ENCODE measurements around the gene TPP1. TPM values are rescaled to one million over a fixed set of nuclear protein-coding genes. Genes with fewer than 3 reads are reported as not detected.

Gene TPP1
- polyA plus RNA-seq, 3 donors: 18.7 to 49.0 (median 39.9) TPM

- 6 to 16% (median 13%) methylated on average over 3 of the region's 3 CpGs for WGBS, 3 donors
- H3K27ac ChIP-seq (ENCODE audit: low read depth, low read length): no peak overlapping the region
These were observed 14.4 kb downstream of the TPP1 start for GRCh38 chr11:6604790-6605189.

GRCh38 chr11:6604081-6604626, 15.1 kb downstream of the TPP1 start:
- peak overlapping the region; percentile 48 for H3K27ac ChIP-seq (ENCODE audit: low read depth, low read length)
- WGBS, 3 donors: 0 to 1% (median 1%) methylated on average over 20 of the region's 20 CpGs

GRCh38 chr11:6603287-6604080, 15.7 kb downstream of the TPP1 start, which contains the start of the genes ILK and RRP8:
Gene ILK (plus strand): TSS chr11:6603774. CDS start chr11:6604272, 498 bp downstream.
Gene RRP8 (minus strand): TSS chr11:6603616. CDS start chr11:6603502, 114 bp downstream.
- WGBS, 3 donors: 1% methylated on average over 63 to 72 of the region's 72 CpGs
- H3K27ac ChIP-seq (ENCODE audit: low read depth, low read length): peak within 1 kb of the TSS; percentile 48

DNA sequence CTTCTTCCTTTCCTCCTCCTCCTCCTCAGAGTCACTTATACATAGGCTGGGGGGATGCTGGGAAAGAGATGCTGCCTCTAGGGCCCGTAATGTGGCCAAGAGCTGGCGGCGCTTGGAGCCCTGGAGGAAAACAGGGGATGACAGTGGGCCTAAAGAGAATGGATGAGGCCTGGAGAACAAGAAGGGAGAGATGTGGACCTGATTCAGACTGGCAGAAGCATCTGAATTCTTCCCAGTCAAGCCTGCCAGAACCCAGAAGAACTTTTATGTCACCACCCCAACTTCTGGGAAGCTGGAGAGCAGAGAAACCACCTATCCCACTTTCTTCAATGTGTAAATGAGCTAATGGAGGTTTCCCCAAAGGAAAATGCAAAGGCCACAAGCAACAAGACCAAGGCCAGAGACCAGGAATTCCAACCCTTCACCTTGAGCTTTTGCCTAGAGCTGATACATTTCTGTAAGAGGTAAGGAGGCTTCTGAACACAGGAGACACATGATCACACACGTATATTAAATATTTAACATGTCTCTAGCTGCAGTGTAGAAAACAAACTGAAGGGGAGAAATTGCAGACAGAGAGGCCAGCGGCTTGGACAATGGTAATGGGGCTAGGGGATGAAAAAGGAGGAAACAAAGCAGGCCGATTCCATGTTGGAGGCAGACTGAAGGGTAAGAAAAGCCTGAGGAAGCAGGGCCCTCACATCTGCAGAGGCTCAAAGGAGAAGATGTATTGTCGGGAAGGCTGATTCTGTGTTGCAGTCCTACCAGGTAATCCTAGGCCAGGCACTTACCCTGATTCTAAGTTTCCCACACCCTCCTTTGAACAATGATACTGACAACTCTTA, 16.9 kb downstream of the TPP1 start:
- H3K27ac ChIP-seq (ENCODE audit: low read depth, low read length): no peak overlapping the region
- WGBS, 3 donors: 49 to 54% (median 51%) methylated on average over 7 of the region's 7 CpGs

DNA sequence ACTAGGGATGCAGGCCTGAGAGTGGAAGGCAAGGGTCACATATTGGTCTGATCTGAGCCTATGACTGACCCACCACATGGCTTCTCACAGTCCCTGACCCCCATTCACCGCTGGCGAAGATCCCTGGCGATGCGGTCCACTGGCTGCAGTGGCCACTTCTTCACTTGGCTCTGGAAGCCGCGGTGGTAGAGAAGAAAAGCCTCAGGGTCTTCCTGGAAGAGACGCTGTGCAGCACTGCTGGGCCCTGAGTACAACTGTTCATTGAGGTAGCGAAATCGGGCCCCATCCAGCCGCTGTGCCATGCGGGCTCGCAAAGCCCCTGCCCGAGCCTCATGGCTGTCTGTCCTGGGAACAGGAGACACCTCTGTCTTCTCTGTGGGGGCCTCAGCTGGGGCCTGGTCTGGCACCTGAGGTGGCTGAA, 18.2 kb downstream of the TPP1 start:
- H3K27ac ChIP-seq (ENCODE audit: low read depth, low read length): no peak overlapping the region
- 97 to 98% (median 98%) methylated on average over 13 of the region's 13 CpGs for WGBS, 3 donors

- 80 to 95% (median 86%) methylated on average over 2 of the region's 2 CpGs for WGBS, 3 donors
- H3K27ac ChIP-seq (ENCODE audit: low read depth, low read length): no peak overlapping the region
These were observed 19.3 kb downstream of the TPP1 start for GRCh38 chr11:6599881-6600390.

GRCh38 chr11:6599449-6599848, 19.8 kb downstream of the TPP1 start:
- H3K27ac ChIP-seq (ENCODE audit: low read depth, low read length): no peak overlapping the region
- 83 to 85% (median 83%) methylated on average over 1 of the region's 1 CpG for WGBS, 3 donors

- no peak overlapping the region for H3K27ac ChIP-seq (ENCODE audit: low read depth, low read length)
- 95 to 96% (median 95%) methylated on average over 3 of the region's 3 CpGs for WGBS, 3 donors
These were observed 20.7 kb downstream of the TPP1 start for GRCh38 chr11:6598555-6598954.

- WGBS, 3 donors: 57 to 60% (median 59%) methylated on average over 5 of the region's 5 CpGs
- H3K27ac ChIP-seq (ENCODE audit: low read depth, low read length): no peak overlapping the region
These were observed 22.9 kb downstream of the TPP1 start for GRCh38 chr11:6596239-6596877.

DNA sequence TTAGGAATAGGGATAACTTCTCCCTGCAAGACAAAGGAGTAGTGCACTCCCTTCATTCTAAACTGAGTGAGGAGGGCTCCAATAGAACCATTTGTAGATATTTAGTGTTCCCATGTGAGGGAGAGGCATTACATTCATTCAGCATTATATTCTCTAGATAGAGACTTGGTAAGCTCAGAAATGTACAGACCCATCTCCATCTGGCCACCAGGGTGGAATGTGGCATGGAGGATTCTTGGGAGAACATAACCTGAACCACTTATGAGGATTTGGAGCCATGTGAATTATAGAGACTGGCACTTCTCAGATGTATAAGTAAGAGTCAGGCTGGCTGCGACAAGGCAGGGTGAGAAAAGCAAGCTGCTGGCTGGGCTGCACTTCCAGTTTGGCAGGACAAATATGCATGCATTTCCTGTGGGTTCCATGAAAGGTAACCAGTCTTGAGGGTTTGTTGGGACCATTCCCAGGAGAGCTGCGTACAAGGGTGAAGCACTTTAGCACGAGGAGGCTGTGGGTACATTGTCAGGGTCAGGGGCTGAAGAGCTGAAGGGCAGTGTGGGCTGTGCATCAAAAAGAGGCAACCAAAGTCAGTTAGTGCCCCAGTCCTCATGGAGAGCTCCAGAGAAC, 25.0 kb downstream of the TPP1 start:
- no peak overlapping the region for H3K27ac ChIP-seq (ENCODE audit: low read depth, low read length)
- 76 to 90% (median 86%) methylated on average over 3 of the region's 3 CpGs for WGBS, 3 donors

GRCh38 chr11:6588018-6588417, 31.2 kb downstream of the TPP1 start:
- no peak overlapping the region for H3K27ac ChIP-seq (ENCODE audit: low read depth, low read length)
- 97 to 100% (median 99%) methylated on average over 1 of the region's 1 CpG for WGBS, 3 donors

DNA sequence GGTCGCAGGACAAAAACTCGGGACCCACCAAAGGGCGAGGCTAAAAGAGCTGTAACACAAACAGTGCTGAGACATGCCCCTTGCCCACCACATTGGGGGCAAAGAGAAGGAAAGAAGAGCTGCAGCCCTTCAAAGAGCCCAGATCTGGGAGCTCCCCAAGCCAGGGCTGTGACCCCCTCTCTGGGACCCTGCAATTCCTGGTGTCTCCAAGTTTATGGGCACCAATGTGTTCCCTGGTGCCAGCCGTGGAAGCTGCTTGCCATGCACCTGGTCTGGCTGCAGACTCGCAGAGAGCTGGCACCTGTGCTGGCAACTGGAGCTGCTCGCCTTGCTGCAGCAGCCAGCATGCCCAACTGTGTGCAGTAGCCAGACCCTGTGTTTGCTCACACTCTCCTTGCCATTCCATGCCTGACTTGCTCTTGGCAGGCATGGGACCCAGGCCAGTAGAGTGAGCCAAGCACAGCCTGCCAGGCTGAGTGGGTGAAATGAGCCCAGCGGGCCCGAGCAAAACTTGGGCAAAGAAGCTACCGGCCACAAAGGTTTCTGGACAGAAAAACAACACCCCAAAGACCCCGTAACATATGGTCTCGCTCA, 31.8 kb downstream of the TPP1 start:
- WGBS, 3 donors: 64 to 93% (median 89%) methylated on average over 11 of the region's 11 CpGs
- H3K27ac ChIP-seq (ENCODE audit: low read depth, low read length): no peak overlapping the region

- 87 to 92% (median 88%) methylated on average over 25 of the region's 25 CpGs for WGBS, 3 donors
- no peak overlapping the region for H3K27ac ChIP-seq (ENCODE audit: low read depth, low read length)
These were observed 32.5 kb downstream of the TPP1 start for GRCh38 chr11:6586434-6587359.

DNA sequence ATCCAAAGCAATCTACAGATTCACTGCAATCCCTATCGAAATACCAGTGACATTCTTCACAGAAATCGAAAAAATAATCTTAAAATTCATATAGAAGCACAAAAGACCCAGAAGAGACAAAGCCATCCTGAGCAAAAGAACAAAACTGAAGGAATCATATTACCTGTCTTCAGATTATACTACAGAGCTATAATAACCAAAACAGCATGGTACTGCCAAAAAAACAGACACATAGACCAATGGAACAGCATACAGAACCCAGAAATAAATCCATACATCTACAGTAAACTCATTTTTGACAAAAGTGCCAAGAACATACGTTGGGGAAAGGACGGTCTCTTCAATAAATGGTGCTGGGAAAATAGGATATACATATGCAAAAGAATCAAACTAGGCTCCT, 34.7 kb downstream of the TPP1 start:
- H3K27ac ChIP-seq (ENCODE audit: low read depth, low read length): no peak overlapping the region
- 96 to 98% (median 97%) methylated on average over 4 of the region's 4 CpGs for WGBS, 3 donors

DNA sequence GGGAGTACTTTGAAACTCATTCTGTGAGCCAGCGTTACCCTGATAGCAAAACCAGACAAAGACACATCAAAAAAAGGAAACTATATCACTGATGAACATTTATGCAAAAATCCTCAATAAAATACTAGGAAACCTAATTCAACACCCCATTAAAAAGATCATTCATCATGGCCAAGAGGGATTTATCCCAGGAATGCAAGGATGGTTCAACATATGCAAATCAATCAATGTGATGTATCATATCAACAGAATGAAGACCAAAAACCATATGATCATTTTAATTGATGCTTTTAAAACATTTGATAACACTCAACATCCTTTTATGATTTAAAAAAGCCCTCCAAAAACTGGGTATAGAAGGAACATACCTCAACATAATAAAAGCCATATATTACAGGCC, 35.6 kb downstream of the TPP1 start:
- no peak overlapping the region for H3K27ac ChIP-seq (ENCODE audit: low read depth, low read length)
- 95 to 97% (median 97%) methylated on average over 1 of the region's 1 CpG for WGBS, 3 donors

DNA sequence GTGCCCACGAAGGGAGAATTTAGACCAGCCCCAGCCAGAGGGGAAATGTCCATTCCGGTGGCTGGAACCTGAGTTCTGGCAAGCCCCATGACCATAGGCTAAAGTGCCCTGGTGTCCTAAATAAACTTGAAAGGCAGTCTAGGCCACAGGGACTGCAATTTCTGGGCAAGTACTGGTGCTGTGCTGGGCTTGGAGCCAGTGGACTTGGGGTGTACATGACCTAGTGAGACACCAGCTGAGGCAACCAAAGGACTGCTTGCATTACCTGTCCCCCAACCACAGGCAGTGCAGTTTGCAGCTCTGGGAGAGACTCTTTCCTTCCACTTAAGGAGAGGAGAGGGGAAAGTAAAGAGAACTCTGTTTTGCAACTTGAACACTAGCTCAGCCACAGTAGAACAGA, 39.5 kb downstream of the TPP1 start:
- no peak overlapping the region for H3K27ac ChIP-seq (ENCODE audit: low read depth, low read length)
- WGBS, 3 donors: 79 to 93% (median 80%) methylated on average over 2 of the region's 2 CpGs

- H3K27ac ChIP-seq (ENCODE audit: low read depth, low read length): no peak overlapping the region
- WGBS, 3 donors: 85 to 91% (median 90%) methylated on average over 1 of the region's 1 CpG
These were observed 41.1 kb downstream of the TPP1 start for GRCh38 chr11:6578134-6578533.
